Adrenal gland (tissue), 12 donors: ENCODE data around the gene ZKSCAN5. TPM values are rescaled to one million over a fixed set of nuclear protein-coding genes. Genes with fewer than 3 reads are reported as not detected.

ENCODE experiments used
- DNase-seq, 7 donors: peaks; one replicate each; pipeline ENCODE4 v3.0.0-alpha.2; 2019 to 2020
- H3K27ac ChIP-seq, 5 donors: fragments of 200-600 bp; sonication (generic) in 4 of 5; 1 replicate in 3 of 5; 2 replicates in 2 of 5; pipeline versions ENCODE4 v1.5.1 to v1.8.0; 2016 to 2020; ENCODE audit warnings: mild to moderate bottlenecking in 1 of 5
- H3K27me3 ChIP-seq: fragments of 200-600 bp; 2 replicates; pipeline ENCODE4 v1.8.0; 2021
- H3K36me3 ChIP-seq, 2 donors: fragments of 200-600 bp; replicated peaks in 1 of 2; 1 replicate in 1 of 2; 2 replicates in 1 of 2; pipeline versions ENCODE4 v1.5.1 to v1.8.0; 2018 to 2022
- H3K4me1 ChIP-seq, 2 donors: fragments of 200-600 bp; replicated peaks in 1 of 2; 1 replicate in 1 of 2; 2 replicates in 1 of 2; pipeline versions ENCODE4 v1.5.1 to v1.8.0; 2018 to 2021
- H3K4me3 ChIP-seq, 4 donors: fragments of 200-600 bp; sonication (generic) in 3 of 4; one replicate each; pipeline ENCODE4 v1.5.1; 2016 to 2018
- H3K9me3 ChIP-seq, 3 donors: fragments of 200-600 bp; sonication (generic) in 1 of 3; replicated peaks in 1 of 3; 1 replicate in 2 of 3; 2 replicates in 1 of 3; pipeline versions ENCODE4 v1.5.1 to v1.8.0; 2016 to 2021
- CTCF ChIP-seq, 6 experiments: fragments of 450-650 bp in 4 of 6; fragments of 200-600 bp in 2 of 6; sonication (generic) in 1 of 6; IDR thresholded peaks; 1 replicate in 5 of 6; 2 replicates in 1 of 6; pipeline versions ENCODE4 v1.5.1 to v1.8.0; 2016 to 2021; ENCODE audit warnings: antibody characterized with exemption in 6 of 6, mild to moderate bottlenecking in 2 of 6, moderate library complexity in 1 of 6
- POLR2A ChIP-seq, 2 donors: fragments of 450-650 bp; IDR thresholded peaks; one replicate each; pipeline ENCODE4 v1.6.1; 2017; ENCODE audit warnings: antibody characterized with exemption in 2 of 2, mild to moderate bottlenecking in 2 of 2, moderate library complexity in 1 of 2
- WGBS, 4 donors: extraction: QIAGEN DNeasy Blood & Tissue Kit in 2 of 4; methylation state at CpG; one replicate each; pipeline versions ENCODE4 v1.1.5 to v1.1.7; 2013 to 2017; 5-methylcytosine and 5-hydroxymethylcytosine counted together
- intact Hi-C, 2 donors: fragments of 100-400 bp; cut with DNase I; formaldehyde crosslinking; loops; one replicate each; pipeline versions ENCODE4 v1.14.1 to v1.15.0; 2022 to 2023
- polyA plus RNA-seq, 3 donors: library from polyadenylated mRNA; stranded (reverse); fragments of 200-250 nt in 2 of 3; fragments of 350-450 nt in 1 of 3; fragmentation: Illumina TruSeq in 1 of 3; extraction: RNeasy Lipid Tissue Mini Kit (QIAGEN cat#74804) in 1 of 3; gene quantifications; one replicate each; pipeline ENCODE4 v1.2.3, GENCODE V29; 2013 to 2014
- total RNA-seq, 9 donors: library from RNA; depleted of rRNA in 4 of 9; stranded (reverse); fragments of >200 nt in 4 of 9; fragments of 120-200 nt in 1 of 9; fragmentation: NEBNext Ultra II Directional in 1 of 9; extraction: Animal tissue kit (Norgen Biotek cat#: 25700) in 1 of 9; gene quantifications; one replicate each; pipeline versions ENCODE4 v1.1.0 to v1.2.4, GENCODE V29; 2013 to 2023
- donor health status: healthy with polysubstance abuse.
- donor health status: Bipolar disorder and iron deficiency.
- donor health status: DM: yes; HTN: yes; CAD: no.
- donor health status: DM: no; HTN: no; CAD: no.
- donor health status: DM: no; HTN: no; CAD: no.
- donor health status: DM: yes; HTN: yes; CAD: no.

The ZKSCAN5 gene
- total and polyA plus RNA-seq, 12 donors: 4.5 to 18.5 (median 8.7) TPM

- no peak for TF ChIP-seq POLR2A (IDR thresholded peaks at IDR 0.05)
- H3K9me3 ChIP-seq: peaks cover 0 to 19% (median 0%) of the 10 kb centered on the region in 3 donors
- intact Hi-C loops: no loop called here
- no peaks in the 10 kb centered on the region for H3K27me3 ChIP-seq
- H3K27ac ChIP-seq: no peak overlapping the region
- no peak overlapping the region for H3K4me3 ChIP-seq
- peaks cover 0 to 30% of the 10 kb centered on the region in 2 donors for H3K36me3 ChIP-seq
- WGBS, 4 donors: 96 to 99% (median 97%) methylated on average over 12 of the region's 12 CpGs
- DNase-seq: no peak
- no peaks in the 10 kb centered on the region for H3K4me1 ChIP-seq
Observed at GRCh38 chr7:99531354-99531765, 26.9 kb downstream of the ZKSCAN5 start.

- H3K4me3 ChIP-seq: no peak overlapping the region
- H3K4me1 ChIP-seq: no peaks in the 10 kb centered on the region
- intact Hi-C loops: no loop called here
- no peaks in the 10 kb centered on the region for H3K27me3 ChIP-seq
- H3K36me3 ChIP-seq: peaks cover 0 to 12% of the 10 kb centered on the region in 2 donors
- TF ChIP-seq POLR2A (IDR thresholded peaks at IDR 0.05) (no peak), CTCF (IDR thresholded peaks at IDR 0.05) (no peak)
- no peak for DNase-seq
- WGBS, 4 donors: 95 to 100% (median 98%) methylated on average over 2 of the region's 2 CpGs
- H3K9me3 ChIP-seq: peaks cover 0 to 20% (median 0%) of the 10 kb centered on the region in 3 donors
- no peak overlapping the region for H3K27ac ChIP-seq
Observed at GRCh38 chr7:99535667-99536066, 31.2 kb downstream of the ZKSCAN5 start.

GRCh38 chr7:99539213-99539811 is 34.9 kb downstream of the ZKSCAN5 start:
- no peaks in the 10 kb centered on the region for H3K27me3 ChIP-seq
- no peak for DNase-seq

GRCh38 chr7:99540542-99540941 is 36.1 kb downstream of the ZKSCAN5 start:
- no peak for DNase-seq
- Histone ChIP-seq H3K4me1 (no peaks in the 10 kb centered on the region), H3K27ac (no peak overlapping the region), H3K9me3 (peaks cover 0 to 19% (median 0%) of the 10 kb centered on the region in 3 donors), H3K4me3 (no peak overlapping the region), H3K36me3 (no peaks in the 10 kb centered on the region), H3K27me3 (no peaks in the 10 kb centered on the region)
- intact Hi-C loops: no loop called here
- TF ChIP-seq POLR2A (IDR thresholded peaks at IDR 0.05) (no peak), CTCF (IDR thresholded peaks at IDR 0.05) (no peak)
- WGBS, 4 donors: 90 to 95% (median 91%) methylated on average over 5 of the region's 5 CpGs

More at GRCh38 chr7:99539213-99539811, 34.9 kb downstream of the ZKSCAN5 start:
- no peak for TF ChIP-seq CTCF (IDR thresholded peaks at IDR 0.05)
- TF ChIP-seq POLR2A (IDR thresholded peaks at IDR 0.05): no peak
- Histone ChIP-seq H3K36me3 (no peaks in the 10 kb centered on the region), H3K4me3 (no peak overlapping the region), H3K9me3 (peaks cover 0 to 19% (median 0%) of the 10 kb centered on the region in 3 donors), H3K27ac (no peak overlapping the region), H3K4me1 (no peaks in the 10 kb centered on the region)
- 41 to 54% (median 46%) methylated on average over 7 of the region's 7 CpGs for WGBS, 4 donors
- intact Hi-C loops: no loop called here

GRCh38 chr7:99541212-99541611 is 36.8 kb downstream of the ZKSCAN5 start:
- intact Hi-C loops: no loop called here
- TF ChIP-seq POLR2A (IDR thresholded peaks at IDR 0.05) (no peak), CTCF (IDR thresholded peaks at IDR 0.05) (no peak)

More at GRCh38 chr7:99541212-99541611, 36.8 kb downstream of the ZKSCAN5 start:
- no peaks in the 10 kb centered on the region for H3K4me1 ChIP-seq
- 88 to 92% (median 89%) methylated on average over 9 of the region's 9 CpGs for WGBS, 4 donors
- no peak overlapping the region for H3K27ac ChIP-seq
- no peak for DNase-seq
- no peaks in the 10 kb centered on the region for H3K36me3 ChIP-seq
- no peak overlapping the region for H3K4me3 ChIP-seq
- H3K27me3 ChIP-seq: no peaks in the 10 kb centered on the region
- peaks cover 0 to 19% (median 0%) of the 10 kb centered on the region in 3 donors for H3K9me3 ChIP-seq
